HG03159 (cell line): ENCODE measurements around the gene PLCB1.
"Not testable (repeated sequence)": the region's sequence is repeated elsewhere in the genome, so short reads cannot be mapped to it uniquely, and the experiment has no call there.

Experiments
- ATAC-seq: cut with Tn5 transposase; IDR thresholded peaks from one replicate; pipeline ENCODE4 v1.9.1; 2021; ENCODE audit warnings: mild to moderate bottlenecking, moderate library complexity; ENCODE audit not compliant: unreplicated experiment

The PLCB1 gene

DNA sequence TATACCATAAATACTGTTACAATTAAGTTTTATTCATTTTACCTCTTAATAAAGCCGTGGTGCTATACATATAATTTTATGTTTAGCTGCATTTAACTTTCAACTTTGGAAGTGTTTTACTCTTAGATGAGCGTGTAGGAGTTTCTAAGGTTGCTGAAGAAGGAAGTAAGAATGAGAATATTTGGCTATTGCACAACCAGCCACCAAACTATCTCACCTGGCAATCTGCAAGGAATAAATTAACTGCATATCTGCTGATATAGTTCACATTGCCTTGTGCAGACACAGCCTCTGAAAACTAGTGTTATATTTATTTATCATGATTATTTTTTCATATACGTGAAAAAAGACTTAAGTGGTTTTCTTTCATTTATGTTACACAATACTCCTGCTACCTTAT is 230.4 kb downstream of the PLCB1 start:
- no peak for ATAC-seq

DNA sequence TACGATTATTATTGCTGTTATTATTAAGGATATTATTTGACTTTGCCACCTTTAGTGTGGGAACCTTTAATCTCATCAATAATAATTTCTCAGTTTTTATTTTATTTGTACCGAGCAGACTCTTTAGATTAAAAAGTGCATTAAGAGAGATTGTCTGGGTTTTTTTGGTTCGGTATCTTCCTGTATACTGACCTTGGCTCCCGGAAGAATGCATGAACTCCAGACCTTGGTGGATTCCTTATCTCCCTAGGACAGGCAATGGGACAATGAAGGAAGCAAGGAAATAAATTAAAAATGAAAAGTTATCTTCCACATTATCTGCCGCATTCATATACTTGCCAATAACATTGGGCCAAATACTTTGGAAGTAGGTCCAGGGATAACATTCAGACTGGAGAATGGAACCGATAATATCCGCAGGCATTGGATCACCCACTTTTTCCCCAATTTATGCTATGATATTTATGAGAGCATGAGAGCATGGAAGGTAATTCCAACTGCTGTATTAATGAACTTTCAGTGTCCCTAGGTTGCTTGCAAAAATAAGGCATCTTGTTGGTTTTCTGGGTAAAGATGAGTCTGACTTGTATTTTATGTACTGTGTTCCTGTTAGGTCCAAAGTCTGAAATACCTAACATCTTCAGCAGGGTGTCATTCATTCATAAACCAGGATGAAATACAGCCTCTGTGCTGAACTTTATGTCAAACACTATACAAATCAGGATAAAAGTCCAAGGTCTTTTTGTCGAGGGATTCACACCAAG is 232.1 kb downstream of the PLCB1 start:
- no peak for ATAC-seq

DNA sequence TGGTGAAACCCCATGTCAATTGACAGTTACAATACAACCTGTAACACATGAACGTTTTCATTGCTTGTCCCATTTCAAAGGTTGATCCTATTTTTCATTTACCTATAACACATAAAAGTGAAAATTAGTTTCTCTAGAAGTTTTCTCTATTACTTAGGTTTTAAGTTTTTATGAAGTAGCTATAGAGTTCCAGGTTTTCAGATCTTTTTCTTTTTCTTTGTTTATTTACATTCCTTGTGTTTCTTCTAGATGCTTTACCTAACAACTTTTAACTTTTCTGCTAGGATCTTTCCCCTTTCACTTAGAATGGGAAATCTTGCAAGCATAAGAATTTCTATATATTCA is 232.6 kb downstream of the PLCB1 start:
- no peak for ATAC-seq

DNA sequence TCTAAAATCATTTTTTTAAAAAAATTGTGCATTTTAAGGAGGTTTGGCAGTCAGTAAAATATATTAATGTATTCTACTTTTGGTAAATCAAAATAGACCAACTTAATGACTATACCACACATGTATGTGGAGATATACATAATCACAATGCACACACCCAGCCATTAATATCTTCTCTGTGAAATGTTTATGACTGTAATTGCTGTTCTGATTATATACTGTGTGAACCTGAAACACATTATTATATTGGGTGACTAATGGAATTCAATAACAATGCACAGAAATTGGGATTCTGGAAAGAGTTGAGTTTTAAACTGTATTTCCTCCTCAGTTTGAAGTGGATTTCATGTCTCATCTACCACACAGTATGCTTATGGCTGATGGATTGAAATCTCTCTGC is 233.6 kb downstream of the PLCB1 start:
- no peak for ATAC-seq

DNA sequence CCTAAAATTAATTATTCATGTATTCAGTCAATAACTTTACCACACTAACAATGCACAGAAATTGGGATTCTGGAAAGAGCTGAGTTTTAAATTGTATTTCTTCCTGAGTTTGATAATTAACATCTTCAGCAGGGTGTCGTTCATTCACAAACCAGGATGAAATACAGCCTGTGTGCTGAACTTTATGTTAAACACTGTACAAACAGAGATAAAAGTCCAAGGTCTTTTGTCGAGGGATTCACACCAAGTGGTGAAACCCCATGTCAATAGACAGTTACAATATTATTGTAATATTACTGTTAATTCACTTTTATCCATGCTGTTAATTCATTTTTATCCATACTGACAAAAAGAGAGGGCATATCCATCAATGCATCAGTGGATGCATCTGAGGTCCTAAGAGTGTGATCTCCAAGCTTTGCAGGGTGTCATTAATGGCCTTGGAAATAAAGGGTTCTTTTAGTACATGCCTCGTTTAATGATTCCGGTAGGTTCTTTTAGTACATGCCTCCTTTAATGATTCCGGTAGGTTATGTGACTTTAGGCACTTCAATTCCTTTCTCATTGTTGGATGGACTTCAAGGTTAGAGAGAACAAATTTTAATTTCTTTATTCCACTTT is 234.3 kb downstream of the PLCB1 start:
- no peak for ATAC-seq

DNA sequence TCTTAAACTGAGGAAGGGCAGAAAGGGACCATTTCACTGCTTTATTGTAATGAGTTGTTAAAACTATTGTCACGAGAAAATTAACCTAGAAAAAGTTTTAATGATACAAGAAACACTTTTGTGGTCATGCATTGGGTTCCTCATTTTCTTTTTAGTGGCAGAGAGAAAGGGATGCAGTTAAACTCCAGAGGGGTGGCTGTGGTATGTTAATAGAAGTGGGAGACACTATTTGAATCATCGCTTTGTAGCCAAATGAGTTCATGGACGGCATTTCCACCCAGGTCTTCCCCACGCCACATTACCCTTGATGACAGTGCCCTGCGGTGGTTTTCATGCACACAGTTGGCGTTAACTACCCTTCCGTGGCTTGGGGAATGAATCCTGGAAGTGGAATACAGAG is 235.6 kb downstream of the PLCB1 start:
- ATAC-seq: no peak

DNA sequence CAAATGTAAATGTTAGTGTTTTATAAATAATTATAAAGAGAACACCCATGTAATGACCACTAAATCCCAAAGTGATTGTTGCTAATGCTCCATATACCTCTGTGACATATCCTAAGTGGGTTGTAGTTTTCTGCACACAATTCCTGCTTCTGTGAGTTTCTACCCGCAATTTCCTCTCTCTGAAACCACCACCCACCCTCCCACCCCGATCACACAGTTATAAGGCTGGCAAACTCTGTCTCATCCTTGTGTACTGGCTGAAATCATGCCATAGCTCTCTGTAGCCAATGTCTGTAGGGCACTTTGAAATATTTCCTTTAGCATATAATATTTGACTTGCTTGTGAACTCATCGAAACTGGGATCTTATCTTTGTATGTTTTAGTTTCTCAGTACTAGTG is 236.6 kb downstream of the PLCB1 start:
- ATAC-seq: no peak

DNA sequence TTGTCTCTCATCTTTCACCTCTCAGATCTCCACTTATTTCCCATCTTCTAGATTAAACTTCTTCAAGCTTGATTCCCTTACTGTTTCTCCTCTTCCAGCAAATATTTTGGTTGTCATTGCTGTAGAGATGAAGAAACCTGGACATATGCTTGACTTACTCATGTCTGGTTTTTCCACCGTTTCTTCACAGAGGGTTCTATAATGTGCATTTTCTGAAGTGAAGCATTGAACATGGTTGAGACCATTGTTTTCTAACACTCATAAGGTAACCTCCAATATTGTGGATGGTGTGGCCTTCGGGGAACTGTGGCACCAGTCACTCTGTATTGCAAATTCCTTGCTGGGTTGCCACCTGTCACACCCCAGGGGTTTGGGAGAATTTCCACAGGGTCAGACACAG is 237.2 kb downstream of the PLCB1 start:
- no peak for ATAC-seq

DNA sequence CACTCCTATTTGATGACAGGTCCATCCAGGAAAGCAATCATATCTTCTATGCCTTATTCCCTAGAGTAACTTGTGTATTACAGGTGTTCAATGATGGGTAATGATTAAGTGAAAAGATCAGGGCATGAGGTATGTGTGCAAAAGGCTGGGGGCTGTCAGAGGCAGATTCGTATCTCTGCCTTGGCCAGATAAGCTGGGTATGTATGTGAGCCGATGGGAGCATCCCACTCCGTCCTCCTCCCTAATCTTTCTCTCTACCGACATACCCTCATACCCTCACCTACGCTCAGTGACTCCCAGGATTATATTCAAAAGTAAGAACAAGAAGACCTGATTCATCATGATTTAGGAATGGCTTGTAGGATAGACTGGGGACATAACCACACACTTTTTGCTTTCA is 238.7 kb downstream of the PLCB1 start:
- ATAC-seq: no peak

DNA sequence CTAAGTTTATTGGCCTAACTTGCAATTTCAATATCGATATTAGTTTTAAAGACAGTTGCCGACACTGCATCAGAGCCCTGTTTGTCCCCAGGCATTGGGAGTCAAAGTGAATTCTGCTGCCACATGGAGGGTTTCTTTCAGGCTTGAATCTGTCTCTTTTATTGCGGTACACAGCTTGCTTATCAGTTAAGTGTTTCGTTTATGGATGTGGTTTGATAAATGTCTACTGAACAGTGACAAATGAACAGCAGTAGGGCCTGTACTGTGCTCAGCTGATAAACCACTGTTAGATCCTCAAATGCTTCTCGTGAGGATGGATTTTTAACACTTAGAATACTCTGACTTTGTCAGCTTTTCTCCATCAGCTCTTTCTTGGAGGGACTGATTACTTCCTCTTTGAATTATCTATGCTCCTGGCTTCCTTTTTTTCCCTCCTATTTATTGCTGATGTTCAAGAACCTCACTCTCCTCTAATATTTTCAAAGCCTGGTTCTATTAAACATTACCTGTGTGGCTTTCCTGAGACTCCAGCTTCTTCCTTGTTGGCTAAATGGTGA is 240.8 kb downstream of the PLCB1 start:
- no peak for ATAC-seq

DNA sequence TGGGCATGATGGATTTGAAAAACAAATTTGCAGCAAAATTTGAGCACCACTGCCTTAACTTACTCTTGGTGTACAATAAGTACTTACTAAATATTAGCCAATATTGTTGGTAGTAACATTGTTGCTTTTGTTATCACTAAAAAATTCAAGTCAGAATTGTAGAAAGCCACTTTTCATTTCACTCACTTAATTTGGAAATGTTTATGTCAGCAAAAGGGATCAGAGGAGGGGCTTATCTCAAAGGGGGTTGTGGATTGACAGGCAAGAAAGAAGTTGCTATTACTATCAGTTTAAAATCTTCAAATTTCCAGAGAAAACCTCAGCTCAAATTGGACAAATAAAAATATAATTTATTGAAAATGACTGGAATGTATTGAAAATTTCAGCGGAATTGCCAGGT is 241.5 kb downstream of the PLCB1 start:
- no peak for ATAC-seq

DNA sequence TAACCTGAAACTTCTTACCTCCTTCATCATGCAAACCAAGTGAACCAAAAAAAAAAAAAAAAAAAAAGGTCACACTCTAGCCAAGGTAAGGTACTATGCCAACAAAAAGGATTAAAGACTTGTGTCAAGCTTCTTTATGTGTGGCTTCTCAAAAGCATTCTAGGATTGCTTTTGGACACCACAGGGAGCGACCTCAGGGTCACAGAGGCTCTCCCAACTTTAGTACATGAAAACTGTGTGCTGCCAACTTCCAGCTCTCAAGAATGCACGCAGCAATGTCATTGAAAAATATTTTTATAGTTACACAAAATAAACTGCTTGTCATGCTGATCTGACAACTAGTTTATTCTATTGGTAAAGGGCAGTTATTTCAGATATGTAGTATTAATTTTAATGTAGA is 243.8 kb downstream of the PLCB1 start:
- no peak for ATAC-seq

DNA sequence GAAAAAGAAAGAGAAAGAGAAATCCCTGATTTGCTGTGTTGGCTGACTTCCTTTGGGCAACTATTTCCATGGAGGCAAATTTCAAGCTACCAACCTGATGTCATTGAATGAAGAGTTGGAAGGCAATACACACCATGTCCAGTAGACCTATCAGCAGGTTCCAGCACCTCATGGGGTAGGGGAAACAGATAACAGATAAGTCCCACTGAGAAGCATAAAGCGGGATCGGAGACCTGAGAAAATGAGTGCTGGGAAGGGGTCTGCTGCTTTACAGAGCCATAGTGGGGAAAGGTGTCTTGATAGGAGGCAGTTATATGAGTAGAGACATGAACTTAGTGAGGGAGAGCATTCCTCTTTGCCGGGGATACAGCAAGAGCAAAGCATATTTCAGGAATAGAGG is 244.9 kb downstream of the PLCB1 start:
- no peak for ATAC-seq

DNA sequence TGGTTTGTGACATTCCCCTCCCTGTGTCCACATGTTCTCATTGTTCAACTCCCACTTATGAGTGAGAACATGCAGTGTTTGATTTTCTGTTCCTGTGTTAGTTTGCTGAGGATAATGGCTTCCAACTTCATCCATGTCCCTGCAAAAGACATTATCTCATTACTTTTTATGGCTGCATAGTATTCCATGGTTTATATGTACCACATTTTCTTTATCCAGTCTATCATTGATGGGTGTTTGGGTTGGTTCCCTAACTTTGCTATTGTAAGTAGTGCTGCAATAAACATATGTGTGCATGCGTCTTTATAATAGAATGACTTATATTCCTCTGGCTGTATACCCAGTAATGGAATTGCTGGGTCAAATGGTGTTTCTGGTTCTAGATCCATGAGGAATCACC is 247.1 kb downstream of the PLCB1 start:
- ATAC-seq: not testable (repeated sequence)

DNA sequence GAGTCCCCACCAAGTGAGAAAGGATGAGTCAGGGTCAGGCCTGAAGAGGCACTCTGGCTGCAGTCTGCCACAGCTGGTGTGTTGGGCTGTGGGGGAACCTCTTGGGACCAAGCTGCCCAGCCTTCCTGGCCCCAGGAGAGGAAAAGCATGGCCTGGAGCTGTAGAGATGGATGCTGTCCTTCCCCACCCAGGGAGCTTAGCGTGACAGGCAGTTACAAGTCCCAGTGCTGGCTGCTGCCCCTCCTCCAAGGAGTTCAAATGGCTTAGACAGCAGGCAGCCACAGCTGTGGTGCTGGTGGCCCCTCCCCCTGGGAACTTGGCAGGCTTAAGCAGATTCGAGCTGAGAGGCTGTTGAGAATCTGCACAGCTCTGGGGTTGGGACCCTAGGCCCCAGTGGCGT is 253.2 kb downstream of the PLCB1 start:
- ATAC-seq: no peak

DNA sequence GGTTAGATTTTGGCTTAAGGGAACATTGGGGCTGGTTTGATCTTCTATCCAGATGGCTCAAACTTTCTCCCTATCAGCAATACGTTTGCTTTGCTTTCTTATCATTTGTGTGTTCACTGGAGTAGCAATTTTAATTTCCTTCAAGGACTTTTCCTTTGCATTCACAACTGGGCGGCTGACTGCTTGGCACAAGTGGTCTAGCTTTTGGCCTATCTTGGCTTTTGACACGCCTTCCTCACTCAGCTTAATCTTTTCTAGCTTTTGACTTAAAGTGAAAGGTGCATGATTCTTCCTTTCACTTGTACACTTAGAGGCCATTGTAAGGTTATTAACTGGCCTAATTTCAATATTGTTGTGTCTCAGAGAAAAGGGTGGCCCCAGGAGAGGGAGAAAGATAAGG is 254.9 kb downstream of the PLCB1 start:
- ATAC-seq: no peak

DNA sequence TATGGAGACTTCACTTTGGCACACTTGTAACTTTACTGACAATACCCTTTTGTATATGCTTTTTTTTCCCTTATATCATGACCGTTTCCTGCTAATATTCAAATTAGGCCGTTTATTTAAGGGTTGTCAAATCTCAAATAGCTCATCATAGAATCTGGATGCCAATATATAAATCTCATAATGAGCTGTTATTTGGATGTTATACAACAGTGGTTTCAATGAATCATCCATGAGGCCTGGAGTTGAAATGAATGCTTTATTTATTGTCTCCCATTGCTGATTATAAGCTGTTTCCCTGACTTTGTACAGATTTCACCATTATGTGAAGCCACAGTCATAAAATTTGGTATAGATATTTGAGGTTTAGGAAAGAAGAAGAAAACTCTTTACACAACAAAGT is 256.1 kb downstream of the PLCB1 start:
- no peak for ATAC-seq

DNA sequence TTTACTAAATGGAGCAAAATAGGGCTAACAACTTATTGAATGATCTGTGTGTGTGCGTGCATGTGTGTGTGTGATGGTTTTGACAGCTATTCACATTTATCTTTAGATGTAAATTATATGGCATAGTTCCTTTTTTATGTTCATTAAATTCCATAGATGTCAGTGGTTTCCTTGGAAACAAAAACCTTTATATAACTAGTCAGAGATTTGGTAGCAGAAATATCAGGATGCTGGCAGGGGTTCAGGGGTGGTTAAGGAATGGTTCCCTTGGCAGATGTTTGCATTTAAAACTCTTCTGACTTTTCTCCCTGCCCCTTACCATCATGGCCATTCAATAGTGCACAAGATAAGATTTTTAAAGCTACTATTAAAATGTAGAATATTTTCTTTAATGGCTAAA is 256.6 kb downstream of the PLCB1 start:
- ATAC-seq: no peak

DNA sequence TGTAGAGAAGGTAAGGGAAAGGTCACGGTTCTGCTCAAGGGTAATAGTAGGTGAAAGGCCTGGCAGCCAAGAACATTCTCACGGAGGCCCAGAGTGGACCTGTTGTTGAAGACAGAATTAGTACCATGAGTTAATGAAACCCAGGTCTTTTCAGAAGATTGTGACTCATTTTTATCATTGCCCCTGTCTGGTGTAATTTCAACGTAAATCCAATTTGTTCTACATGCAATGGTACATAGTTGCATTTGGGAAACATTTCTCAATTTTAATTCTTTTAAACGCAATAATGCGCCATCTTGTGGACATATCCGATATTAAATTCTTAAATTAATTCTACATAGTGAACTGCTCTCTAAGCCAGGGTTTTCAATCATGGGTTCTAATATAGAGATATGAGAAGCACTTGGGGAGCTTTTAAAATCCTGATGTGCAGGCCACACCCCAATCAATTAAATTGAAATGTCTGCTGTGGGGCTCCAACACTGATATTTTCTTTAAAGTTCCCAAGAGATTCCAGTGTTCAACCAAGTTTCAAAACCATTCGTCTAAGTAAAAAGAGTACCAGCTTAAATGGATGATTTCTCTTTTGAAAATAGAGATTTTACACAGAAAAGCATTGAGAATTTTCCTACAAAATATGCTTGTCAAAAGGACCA is 257.4 kb downstream of the PLCB1 start:
- ATAC-seq: no peak

DNA sequence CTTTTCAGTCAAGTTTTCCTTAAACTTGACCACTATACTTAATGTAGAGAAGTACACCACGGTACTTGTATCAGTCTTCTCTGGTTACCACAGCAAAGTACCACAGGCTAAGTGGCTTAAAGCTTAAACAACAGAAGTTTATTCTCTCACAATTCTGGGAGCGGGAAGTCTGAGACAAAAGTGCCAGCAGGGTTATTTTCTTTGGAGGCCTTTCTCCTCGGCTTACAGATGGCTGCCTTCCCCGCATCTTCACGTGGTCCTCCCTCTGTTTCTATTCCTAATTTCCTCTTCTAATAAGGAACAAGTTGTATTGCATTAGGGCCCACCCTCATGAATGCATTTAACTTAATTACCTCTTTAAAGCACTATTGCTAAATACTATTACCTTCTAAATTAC is 258.0 kb downstream of the PLCB1 start:
- no peak for ATAC-seq

DNA sequence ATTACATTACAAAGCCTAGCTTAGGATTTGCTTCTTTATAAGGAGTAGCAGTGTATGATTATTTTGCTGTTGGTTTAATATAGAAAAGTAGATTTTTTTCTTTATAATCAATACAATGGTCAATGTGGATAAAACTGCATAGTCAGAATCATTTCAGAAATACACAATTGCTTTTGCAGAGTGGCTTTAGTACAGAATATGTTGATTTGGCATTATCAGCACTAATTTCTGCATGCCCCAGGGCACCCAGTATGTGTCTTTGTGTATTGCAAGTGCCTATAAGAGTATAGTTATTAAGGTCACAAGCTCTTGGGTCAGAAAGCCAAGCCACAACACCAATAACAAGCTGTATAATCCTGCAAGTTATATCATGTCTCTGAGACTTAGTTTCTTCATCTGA is 258.4 kb downstream of the PLCB1 start:
- ATAC-seq: no peak

DNA sequence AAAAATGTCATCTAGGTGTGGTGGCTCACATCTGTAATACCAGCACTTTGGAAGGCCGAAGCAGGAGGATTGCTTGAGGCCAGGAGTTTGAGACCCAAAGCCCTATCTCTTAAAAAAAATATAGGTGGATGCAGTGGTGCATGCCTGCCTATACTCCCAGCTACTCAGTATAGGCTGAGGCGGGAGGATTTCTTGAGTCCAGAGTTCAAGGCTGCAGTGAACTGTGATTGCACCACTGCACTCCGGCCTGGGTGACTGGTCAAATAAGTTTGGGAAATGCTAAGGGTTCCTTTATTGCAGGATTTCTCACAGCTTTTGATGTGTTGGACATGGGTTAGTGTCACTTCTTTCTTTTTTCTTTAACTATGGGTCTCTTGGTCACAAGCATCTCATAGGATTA is 261.3 kb downstream of the PLCB1 start:
- ATAC-seq: no peak
